HuH-7 (cell line): ENCODE measurements around the gene HES7.
A peak's percentile ranks its signal among the peaks of the same experiment; 100 is the strongest.

Experiments used
- DNase-seq: peaks from one replicate; pipeline ENCODE4 v3.0.0; 2011; ENCODE audit warnings: low spot score

Gene HES7

DNA sequence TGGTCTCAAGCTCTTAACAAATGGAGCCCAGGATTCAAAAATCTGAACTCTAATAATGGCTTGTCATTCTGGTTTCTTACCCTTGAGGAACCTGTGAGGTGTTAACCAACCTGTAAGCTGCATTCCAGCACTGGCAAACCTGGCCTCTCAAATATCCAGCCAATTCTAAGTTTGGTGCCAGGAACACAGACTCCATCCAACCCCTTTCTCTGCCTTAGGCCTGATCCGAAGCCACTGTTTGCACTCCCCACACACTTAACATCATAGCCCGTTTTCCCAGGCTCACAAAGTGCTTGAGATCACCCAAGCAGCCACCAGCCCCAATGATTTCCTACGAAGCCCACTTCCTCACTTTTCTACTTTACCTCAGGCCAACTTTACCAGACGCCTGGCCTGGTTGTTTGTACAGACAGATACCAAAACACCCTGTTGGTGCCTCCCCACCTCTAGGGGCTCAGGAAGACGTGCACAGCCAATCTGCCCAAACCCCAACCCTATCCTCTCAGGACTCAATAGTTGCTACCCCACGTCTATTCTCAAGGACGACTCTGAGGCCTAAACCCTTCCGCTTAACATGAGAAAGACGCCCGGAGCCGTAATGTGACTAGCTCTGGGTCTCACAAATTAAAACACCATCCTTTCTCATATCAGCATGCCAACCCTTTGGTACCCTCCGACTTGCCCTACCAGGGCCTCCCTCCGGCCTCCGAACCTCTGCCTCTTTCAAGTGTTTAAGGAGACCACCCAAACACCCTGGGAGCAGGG is 31.5 kb upstream of the HES7 start:
- DNase-seq = no peak

DNA sequence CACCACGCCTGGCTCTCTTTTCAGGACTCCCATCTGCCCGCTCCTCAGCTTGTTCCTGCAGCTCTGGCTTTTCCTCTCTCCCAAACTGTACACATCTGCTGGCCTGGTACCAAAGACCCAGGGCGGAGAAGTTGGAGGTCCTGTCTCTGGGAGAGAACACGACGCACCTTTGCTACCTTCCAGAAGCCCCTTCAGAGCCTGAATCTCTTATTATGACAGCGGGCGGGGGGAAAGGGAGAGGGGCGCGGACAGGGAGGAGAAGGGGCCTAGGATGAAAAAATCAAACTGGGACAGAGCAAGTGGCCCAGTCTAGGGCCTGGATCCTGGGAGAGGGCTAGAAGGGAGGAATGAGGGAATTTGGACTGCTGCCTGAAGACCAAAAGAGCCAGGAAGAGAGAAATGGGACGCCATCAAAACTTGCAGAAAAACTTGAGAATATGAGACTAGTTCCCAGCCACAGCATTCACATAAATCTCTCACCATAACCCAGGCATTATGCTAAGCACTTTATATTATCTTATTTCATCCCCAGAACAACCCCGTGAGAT is 30.8 kb upstream of the HES7 start:
- DNase-seq = no peak

DNA sequence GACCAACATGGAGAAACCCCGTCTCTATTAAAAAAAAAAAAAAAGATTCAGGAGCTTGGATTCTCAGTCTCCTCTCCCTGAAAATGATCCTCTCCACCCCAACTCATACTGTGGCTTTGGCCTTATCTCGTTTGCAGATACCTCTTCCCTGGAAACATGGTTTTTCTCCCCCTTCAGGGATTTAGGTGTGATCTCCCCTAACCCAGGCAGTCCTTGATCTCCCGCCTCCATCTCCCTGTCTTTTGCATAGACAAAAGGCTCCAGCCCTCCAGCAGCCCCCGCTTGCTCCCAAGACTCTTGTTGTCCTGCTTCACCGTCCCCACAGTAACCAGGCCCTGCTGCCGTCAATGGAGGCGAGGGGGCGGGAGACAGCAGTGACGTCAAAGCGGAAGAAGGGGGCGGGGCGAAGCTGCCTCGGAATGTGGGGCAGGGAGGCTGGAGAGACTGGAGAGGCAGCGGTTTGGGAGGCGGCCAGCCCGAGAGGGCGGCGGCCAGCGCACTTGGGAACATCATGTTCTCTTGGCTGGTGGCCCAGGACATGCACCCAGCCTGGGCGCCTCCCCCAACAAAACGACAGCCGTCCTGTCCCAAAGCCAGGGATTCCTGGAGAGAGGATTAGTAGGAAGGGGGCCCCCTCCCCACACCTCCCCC is 30.2 kb upstream of the HES7 start:
- peak; percentile 61 for DNase-seq

DNA sequence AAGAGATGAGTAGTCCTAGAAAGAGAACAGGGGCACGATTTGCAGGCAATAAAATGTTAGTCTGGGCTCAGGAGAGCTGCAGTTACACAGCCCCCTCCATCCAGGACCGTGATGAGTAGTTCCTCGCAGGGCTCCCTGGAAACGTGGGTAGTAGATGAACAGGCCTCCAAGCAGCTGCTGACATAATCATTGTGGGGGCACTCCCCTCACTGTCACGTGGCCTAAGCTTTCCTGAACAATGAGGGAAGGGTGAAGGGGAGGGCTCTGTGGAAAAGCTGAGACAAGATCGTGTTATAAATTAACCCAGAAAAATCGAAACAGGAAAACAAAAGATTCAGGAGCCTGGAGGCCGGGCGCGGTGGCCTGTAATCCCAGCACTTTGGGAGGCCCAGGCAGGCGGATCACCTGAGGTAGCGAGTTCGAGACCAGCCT is 29.6 kb upstream of the HES7 start:
- peak; percentile 64 for DNase-seq

DNA sequence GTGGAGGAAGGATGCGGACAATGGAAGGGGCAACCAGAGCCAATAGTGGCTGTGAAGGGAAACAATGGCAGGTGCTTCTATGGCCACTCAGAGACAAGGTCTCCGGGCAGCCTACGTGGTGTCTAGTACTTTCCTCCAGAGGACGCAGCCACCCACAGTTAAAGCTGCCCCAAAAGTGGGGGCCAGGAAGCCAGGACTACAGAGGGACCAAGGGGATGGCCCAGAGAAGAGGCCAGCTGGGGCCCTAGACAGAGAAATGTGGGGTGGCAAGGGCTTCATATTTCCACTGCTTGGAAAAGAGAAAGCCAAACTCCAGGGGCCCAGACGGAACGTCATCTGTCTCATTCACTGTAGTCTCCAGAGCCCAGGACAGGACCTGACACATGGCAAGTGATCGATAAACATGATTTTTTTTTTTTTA is 29.1 kb upstream of the HES7 start:
- DNase-seq = no peak

DNA sequence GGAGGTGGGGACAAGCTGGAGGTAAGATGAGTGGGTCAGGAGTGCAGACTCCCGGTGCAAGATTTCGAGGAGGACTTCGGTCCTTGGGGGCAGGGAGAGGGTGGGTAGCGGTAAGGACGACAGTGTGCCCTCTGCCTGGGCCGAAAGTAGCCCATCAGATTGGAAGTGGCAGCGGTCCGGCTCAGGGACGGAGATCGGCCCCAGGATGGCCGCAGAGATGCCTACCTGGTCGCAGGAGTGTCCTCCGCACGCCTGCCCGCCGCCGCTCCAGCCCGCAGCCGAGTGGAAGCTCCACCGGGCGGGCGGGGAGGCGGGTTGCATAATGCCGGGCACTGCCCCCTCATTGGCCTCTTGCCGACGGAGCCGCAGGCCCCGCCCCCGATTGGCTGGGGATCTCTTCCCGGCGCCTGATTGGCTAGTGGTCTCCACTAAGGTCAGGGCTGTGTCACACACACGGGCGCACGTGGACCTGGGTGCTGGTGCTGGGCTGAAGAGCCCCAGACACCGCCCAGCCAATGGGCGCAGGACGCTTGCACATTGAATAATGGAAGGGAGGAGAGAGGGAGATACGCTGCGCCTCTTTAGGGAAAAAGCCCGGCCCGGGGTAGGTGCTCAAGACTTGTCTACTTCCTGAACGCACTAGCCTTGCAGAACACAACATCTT is 28.3 kb upstream of the HES7 start, which contains the start of gene PER1:
Gene PER1, minus strand, starts transcription at position 293 of the 664 bp plus-strand sequence. CDS start 1,698 bp downstream, outside the sequence.
- peak; percentile 96 for DNase-seq

DNA sequence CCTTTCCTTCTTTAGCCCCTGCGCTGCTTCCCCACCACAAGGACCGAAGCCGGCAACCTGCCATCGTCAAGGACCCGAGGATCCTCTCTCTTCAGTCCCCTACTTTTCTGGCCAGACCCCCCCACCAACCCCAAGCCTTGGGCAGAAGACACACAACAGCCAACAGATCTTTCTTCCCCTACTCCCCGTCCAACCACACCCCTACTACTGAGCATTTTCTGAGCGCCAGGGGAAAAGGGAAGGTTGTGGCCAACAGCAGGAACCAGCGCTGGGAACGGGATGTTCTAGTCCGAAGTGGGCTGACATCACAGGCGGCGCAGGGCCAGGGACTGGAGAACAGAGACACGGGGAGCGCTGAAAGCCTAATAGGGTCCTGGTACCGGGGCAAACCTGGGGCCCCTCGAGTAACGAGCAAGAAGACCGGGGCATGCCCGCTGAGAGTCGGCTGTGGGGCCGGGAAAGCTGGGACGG is 27.8 kb upstream of the HES7 start:
- no peak for DNase-seq

DNA sequence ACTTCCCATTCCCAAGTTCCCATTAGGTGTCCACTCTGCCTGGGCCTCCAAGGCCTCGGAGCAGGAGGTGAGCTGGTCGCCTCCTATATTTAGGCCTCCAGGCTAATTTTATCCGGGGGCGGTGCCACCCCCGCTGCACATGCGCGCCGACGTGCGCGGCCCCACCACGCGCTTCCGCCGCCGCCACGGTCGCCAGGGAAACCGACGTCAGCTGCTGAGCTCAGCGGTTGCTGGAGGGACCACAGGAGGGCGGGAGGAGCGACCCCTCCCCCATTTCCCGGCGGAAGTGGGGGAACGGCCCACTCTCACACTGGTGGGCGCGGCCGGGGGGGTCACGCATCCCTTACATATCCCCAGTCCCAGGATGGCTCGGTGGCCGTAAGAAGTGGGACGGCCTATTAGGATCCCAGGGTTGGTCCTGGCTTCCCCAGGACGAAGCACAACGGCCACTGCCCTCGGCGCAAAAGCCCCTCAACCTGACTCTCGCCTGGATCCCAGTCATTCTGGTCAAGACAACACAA is 27.3 kb upstream of the HES7 start:
- no peak for DNase-seq

DNA sequence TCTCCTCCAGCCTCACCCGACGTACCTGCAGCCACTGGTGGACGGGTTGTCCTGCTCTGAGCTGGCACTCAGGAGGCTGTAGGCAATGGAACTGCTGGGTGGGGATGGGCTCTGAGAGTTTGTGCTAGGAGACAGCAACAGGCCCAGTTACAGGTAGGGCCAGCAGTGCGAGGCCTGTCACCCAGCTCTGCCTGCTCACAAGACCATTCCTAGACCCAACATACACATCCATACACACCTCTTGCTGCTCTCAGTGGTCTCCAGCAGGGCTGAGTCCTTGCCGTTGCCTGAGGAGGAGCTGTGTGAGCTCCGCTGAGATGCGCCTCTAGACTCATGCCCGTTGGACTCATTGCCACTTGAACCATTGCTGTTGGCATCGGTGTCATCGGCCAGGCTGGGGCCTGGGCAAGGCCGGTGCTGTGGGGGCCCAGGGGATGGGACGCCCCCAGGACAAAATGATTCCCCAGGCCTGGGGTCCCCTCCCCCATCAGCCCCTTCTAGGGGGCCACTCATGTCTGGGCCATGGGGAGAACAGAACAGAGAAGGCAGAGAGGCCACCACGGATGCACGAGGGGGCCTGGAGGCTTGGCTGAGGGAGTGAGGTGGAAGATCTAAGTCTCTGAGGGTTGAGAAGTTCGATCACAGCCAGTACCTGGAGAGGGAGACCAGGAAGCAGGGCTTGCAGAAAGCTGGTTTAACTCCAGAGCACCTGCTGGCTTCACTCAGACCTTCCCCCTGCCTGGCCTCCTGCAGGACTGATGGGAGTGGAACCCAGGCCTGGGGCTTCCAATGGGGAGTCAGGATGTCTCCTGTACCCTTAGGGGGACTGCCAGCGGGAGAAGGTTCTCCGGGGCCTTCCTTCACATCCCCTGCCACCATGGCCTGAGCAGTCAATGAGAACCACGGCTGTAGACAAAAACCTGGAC is 26.6 kb upstream of the HES7 start:
- no peak for DNase-seq

DNA sequence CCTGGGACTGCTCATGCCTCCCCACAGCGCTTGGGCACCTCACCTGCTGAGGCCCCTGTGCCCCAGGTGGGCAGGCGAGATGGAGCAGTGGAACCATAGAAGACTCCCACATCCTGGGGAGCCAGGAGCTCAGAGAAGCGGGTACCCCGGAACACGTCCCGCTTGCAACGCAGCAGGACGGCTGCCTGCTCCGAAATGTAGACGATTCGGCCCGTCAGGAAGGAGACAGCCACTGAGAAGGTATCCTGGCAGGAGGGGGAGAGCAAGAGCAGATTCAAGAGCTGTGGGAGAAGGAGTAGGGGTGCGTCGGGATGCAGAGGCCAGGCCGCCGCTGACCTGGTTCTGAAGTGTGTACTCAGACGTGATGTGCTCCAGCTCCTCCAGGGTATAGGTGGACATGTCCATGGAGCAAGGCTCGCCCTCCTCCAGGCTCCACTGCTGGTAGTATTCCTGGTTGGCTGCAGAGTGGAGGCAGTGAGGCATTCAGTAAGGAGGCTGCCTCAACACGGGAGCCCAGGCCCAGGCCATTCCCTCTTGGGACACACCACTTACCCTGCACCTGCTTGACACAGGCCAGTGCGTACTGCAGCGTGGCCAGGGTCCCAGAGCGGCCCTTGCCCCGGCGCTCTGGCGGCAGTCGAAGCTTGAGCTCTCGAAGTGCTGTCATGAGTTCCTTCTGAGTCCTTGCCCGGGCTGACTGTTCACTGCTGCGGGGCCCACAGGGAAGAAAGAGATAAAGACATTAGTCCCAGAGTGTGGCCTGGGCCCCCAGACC is 25.7 kb upstream of the HES7 start:
- DNase-seq = no peak

DNA sequence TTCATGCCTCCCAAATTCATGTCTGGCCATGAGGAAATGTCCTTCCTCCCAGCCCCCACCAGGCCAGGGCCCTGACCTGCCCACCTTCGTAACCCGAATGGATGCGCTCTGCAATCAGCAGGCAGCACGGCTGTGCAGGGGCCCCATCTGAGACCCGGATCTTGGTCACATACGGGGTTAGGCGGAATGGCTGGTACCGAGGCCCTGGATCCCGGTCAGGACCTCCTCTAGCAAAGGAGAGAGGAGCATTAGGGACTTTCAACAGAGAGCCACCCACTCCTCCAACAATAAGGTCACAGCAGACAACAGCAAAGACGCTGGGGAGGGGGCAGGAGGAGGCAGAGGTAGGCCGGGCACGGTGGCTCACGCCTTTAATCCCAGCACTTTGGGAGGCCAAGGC is 24.7 kb upstream of the HES7 start:
- DNase-seq = no peak

DNA sequence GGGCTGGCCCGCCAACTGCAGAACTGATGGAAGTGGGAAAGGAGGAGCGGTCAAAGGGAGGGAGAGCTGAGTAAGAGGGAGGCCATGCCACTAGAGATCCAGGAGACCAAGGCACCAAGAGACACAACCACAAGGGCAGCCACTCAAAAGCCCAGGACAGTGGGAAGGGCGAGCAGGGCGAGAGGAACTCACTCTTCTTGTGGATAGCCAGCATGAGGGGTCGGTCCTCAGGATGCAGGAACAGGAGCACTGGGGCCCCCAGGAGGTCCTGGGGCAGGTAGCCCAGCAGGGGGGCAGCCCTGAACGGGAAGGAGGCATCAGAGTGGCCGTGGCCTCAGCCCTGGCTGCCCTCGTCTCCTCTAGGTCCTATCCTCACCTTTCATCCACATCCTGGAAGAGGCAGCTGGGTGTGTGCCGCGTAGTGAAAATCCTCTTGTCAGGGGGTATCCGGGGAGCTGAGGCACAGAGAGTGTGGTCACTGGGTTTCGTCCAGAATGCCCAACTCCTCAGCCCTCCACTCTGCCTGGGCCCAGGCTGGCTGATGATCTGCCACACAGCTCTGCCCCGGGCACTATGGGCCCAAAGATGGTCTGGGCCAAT is 24.0 kb upstream of the HES7 start:
- DNase-seq = no peak

DNA sequence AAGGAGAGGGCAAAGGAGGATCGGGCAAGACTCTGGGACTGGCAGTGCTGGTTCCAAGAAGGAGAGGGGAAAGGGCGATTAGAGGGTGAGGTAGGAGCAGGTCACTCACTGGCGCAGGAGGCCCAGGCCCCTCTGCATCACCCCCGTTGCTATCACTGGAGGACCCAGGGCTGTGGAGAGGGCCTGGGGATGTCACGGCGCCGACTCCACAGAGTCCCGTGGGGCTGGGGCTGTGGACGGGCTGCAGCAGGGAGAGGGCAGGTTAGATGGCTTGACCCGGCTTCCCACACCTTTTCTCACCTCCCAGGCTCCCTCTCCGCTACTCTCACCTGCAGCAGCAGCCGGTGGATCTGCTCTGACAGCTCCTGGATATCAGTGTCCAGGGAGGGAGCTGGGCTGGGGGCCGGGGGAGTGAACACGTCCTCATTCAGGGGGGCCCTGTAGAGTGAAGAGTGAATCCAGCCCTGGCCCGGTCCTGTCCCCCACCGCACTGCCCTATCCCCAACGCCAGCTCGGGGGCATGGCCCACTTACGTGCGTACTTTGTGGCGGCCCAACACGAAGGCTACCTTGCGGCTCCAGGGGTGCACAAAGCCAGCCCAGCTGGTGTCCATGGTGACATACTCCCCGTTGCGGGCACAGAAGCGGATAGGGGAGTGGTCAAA is 23.4 kb upstream of the HES7 start:
- DNase-seq = no peak

DNA sequence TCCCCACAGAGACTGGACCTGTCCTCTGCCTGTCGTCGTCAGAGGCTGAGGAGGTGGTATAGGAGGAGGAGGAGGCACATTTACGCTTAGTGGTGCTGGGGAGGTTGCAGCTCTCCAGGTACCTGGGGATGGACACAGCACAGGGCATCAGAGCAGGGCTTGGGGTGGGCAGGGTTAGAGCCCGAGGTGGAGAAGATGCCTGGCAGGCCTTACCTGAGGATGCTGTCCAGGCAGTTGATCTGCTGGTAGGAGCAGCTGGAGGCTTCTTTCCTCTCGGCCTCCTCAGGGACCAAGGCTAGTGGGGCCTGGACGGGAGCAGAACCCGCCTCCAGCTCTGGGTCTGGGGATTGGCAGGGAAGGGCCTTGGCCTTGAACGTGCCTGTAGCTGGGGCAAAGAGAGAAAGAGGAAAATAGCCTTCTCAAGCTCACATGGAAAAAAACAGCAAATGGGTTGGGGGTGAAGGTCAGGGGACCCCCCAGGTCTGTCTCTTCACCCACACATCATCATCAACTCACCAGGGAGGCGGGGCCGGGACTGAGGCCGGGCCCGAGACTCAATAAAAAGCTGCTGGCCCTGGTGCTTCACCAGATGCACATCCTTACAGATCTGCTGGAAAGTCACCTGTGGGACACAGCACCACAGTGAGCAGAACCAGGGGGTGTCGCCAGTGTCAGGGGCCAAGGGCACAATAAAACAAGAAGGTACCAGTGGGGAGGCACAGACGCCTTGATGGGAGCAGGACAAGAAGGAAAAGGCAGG is 22.7 kb upstream of the HES7 start:
- DNase-seq = no peak

DNA sequence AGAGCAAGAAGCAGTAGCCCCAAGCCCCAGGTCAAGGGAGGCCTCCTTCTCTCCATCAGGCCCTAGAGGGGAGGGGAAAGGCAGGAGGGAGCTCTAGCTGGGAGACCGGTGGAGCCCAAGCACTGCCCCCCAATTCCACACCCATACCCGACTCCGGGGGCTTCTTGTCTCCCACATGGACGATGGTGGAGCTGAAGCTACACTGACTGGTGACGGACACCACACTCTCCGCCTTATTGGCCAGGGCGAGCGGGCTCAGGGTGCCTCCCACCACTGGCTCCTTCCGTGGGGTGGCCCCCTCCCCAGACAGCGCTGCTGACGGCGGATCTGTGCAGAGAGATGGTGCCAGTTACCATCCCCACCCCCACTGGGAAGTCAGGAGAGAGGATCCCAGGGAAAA is 21.9 kb upstream of the HES7 start:
- DNase-seq = no peak

DNA sequence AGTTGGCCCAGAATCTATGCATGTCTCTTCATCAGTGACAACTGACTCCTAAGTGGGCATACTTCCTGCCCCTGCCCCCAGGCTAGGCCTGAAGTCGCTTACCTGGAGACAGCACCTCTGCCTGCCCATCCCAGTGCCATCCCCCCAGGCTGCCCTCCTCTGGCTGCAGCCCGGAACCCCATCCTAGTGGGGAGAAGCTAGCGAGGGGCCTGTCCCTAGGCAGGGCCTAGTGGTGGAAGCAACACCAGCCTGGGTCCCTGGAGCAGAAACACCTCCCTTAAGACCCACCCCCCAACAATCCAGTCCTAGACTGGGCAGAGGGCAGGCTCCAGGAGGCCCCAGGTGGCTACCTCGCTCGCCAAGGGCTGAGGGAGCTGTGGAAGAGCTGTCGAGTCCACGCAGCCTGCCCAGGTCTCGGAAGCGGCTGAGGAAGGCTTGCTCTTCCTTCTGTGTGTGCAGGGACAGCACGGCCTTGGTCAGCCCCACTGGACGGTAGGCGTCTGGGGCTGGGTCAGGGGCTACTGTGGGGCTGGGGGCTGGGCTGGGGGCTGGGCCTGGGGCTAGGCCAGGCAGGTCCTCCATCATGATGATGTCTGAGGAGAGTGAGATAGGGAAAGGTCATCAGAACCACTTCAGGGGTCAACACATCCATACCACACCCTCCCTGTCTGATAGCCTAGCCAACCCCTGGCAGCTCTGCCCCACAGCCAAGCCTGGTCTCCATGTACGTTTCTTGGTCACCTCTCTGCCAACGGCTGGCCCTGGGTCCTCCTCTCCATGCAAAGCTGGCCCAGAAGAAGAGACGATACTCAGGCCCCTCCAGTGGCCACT is 20.7 kb upstream of the HES7 start:
- no peak for DNase-seq

DNA sequence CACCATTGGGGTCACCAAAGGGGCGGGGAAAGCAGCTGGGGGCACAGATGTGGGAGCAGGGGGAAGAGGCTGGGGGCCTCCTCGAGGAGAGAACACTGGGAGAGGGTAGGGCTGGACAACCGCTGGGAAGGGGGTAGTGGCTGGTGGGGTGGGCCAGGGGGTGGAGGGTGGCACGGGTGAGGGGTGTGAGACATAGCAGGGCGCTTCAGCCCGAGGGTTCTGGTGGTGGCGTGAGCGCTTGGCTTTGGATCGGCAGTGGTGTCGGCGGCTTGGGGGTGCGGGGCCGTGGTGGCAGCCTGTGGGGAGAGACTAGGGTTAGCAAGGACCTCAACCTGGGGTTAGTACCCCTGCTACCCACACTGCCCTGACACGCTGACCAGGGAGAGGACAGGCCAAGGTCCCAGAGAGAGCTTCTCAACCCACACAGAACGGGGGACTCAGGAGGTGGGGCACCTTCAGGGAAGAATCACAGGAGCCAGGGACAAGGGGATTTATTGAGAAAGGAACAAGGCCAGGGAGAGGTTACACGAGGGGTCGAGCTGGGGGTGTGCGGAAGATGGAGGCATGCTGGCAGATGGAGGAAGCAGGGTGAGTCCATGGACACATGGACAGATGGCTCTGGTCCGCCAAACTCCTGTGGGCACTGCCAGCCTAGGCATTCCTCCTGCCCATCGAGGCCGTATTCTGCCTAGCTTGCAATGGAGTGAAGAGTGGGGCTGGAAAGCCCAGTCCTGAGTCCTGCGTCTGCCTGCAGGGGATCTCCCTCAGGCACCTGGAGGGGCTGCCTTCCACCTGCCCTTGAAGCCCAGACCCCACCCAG is 19.9 kb upstream of the HES7 start:
- no peak for DNase-seq
